HG03139 (cell line): ENCODE measurements around the gene PTPRK.

Experiments
- ATAC-seq: cut with Tn5 transposase; IDR thresholded peaks from one replicate; pipeline ENCODE4 v1.9.1; 2021; ENCODE audit not compliant: unreplicated experiment

The PTPRK gene

DNA sequence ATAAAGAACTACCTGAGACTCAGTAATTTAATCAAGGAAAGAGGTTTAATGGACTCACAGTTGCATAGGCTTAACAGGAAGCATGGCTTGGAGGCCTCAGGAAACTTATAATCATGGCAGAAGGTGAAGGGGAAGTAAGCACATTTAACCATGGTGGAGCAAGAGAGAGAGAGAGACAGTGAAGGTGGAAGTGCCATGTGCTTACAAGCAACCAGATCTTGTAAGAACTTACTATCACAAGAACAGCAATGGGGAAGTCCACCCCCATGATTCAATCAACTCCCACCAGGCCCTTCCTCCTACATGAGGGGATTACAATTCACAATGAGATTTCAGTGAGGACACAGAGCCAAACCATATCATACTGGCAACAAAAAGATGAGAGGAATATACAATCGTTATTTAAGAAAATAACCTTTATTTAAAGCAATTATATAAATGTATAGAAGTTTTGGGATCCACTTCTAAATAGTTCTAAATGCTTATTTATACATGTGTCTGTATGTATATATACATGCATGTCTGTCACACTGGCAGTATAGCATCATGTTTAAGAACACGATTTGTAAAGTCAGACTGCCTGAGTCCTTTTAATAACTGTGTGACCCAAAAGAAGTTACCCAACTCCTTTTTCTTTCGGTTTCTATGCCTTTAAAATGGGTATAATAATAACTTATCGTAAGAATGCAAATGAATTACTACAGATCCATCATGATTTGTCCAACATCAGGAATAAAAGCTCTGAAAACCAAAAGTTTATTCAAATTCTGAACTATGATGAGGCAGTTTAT is 363.9 kb downstream of the PTPRK start:
- no peak for ATAC-seq

DNA sequence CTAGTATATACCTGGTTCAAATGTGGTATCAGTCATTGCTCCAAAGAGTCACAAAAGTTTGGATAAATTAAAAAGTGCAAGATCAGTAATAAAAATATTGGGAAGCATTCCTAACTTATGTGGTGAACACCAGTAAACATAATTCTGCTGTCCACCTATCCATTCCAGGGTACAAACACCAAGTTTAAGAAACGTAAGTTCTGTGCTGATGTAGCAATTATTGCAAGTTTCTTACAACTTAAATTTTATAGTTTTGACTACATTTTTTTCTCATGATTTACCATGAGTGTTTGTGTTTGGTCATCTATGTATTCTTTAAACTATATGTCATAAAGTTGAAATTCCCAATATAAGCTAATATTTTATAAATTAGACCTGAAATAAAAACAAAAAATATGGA is 364.6 kb downstream of the PTPRK start:
- no peak for ATAC-seq

DNA sequence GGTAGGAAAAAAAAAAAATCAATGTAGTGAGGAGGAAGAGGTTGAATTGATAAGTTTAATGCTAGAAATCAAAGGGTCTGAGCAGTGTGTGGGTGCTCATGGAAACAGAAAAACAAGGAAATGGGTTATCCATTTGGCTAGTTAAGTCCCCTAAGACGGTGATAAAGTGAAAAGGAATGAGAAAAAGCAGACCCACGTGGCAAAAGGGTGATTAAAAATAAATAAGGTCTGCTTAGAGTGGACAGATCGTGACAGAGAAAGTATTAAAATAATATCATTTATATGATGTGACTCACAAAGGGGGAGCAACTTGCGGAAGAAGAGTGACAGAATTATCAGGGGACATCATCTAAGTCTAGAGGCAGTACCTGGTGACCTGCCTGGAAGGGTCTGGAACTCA is 367.8 kb downstream of the PTPRK start:
- ATAC-seq: no peak

DNA sequence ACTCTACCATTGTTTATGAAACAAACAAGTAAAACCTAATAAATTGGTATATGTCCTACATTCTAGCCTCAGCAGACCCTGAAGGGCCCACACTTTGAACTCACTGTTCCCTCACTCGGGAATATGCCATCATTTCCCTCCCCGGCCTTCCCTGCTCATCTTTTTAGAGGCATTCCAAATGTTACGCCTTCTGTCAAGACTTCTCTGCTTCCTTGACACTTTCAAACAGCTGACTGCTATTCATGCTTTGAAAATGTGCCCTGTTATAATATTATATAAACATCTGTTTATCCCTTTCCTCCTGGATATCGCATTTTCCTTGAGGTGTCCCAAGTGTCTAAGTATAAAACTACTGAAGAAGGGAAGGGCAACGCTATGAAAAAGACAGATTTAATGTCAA is 370.0 kb downstream of the PTPRK start:
- ATAC-seq: no peak

DNA sequence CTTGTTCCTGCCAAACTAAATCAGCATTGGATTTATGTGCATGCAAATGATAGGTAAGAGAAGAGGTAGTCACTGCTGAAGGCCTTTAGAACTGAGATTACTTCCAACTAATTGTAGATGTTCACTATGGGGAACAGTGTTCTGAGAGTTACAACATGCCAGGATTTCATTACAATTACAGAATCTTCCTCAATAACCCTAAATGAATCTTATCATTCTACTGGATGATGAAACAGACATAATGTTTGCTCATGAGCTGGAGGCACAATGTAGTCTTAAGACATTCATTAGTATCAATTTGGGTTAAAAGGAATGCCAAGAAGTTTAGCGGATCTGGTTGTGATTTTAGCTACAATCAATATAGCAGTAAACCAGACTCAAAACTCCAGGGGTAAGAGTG is 370.6 kb downstream of the PTPRK start:
- ATAC-seq: no peak

DNA sequence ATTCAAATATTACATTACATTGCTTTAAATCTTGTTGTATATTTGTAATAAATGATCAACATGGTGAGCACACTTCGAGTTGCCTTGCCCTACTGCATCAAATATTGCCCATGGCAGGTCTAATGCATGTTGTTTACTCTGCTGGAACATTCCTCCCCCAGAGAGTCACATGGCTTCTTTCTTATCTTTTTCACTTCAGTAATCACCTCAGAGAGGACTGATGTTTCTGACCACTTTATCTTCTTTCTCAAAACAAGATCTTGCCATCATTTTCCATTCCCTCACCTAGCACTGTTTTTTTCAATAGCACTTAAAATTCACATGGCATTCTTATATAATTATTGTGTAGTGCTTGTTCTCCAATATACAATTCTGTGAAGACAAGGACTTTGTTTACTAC is 376.1 kb downstream of the PTPRK start:
- ATAC-seq: no peak

DNA sequence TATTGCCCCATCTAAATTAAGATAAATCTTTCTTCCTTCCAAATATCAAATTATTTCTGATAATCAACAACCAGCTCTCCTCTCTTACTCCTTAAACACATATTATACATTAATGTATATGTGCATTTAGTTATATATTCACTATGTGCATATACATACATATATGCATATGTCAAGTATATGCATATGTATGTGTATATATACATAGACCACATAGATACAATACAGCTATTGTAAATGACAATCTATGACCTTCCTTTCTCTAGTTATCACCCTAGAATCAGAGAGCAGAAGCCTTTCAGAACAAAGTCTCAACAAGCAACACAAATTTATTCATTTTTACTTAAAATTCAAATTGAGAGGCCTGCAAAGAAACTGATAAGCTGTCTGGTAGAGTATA is 378.5 kb downstream of the PTPRK start:
- no peak for ATAC-seq

DNA sequence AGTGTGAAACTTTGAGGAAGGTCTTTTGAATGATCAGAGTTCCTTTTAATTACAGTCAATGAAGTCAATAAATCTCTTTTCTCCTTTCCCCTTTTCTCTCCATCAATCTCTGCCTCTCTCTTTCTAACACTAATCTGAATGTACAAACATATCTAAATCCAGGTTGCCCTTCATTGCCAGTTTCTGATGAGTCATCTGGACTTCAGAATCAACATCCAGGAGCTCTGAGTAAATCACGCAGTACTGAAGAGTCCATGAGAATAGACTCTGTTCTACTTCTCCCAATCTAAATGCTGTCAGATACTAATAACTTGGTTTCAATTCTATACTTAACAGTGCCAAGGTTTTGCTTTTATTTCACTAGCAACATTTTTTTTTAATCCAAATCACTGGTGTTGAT is 380.9 kb downstream of the PTPRK start:
- no peak for ATAC-seq

DNA sequence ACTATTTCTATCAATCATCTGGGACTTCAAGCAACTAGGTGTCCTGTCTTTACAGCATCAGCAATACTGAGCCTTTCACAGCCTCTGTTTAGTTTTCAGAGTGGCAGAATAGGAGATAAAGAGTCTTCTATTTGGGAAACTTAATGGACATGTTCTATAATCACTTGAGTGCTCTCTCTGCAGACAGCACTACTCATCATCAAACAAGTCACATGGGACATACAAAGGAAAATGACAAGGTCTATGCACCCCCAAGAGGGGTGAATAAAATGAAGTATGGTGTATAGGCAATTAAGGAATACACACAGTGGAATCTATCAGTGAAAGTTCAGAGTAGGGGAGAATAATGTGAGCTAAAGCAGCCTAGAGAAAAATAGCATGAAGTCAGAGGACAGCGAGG is 381.7 kb downstream of the PTPRK start:
- ATAC-seq: no peak

DNA sequence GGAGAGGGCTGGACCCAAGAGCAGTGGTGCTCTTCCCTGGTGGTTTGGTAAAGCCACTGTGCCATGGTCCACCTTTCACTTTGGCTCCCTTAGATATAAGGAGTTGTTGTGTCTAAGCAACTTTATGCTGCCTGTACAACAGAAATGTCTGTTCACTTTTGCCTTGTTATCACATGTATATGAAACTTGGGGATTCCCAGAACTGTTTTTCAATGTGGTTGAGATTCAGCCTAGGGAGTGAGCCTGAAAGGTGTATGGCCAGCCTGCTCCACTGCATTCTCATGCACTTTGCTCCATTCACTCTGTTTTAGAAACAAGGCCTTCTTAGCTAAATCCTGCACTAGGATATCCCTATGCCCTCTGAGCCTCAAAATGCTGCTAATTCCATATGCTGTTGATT is 385.1 kb downstream of the PTPRK start:
- ATAC-seq: no peak

DNA sequence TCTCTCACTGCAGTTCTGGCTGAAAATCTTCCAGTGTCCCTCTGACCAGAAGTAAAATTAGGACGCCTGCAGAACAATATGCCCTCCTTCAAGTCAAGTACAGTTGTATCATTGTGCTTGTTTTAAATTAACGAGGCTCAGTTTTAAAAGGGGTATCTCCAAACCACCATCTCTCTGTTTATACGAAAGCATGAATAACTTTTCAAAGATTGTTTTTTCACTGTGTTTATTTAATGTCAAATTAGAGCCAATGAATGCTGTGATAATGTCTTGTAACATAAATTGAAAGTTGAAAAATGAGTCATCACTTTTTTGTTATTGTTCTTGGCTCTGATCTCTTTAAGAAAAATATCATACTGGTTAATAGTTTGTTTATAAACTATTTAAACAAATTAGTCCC is 388.8 kb downstream of the PTPRK start:
- ATAC-seq: no peak

DNA sequence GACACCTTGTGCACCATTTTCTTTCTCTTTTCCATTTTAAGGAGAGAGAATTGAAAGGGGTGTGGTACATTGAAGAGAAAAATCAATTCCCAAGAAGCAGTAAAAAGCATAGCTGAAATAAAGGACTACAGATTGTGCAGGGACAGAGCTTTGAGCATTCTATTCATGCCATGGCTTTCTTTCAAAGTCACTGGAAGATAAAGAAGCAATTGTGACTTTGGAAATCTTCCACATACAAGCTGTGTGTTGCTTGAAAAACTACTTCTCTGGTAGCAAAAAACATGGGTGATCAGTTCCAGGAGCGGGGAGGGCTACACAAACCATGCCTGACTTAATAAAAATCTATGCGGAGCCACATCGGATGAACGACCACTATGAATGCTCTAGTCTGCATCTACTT is 389.4 kb downstream of the PTPRK start:
- ATAC-seq: no peak

DNA sequence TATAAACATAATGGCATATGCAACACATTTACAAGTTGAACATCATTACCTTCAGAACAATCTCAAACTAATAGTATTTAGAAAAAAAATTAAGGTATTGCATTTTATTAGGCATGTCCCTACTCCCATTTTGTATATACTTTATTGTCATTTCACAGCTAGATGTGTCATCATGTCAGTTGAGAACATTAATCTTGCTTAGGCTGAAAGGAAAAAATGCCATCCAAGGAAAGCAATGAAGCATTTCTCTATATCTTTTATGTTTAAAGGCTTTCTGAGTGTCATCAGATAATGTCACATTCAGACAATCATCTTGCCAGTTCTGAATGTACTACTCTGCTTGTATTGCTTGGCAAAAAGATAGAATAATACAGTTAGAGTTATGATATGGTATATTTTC is 390.7 kb downstream of the PTPRK start:
- no peak for ATAC-seq

DNA sequence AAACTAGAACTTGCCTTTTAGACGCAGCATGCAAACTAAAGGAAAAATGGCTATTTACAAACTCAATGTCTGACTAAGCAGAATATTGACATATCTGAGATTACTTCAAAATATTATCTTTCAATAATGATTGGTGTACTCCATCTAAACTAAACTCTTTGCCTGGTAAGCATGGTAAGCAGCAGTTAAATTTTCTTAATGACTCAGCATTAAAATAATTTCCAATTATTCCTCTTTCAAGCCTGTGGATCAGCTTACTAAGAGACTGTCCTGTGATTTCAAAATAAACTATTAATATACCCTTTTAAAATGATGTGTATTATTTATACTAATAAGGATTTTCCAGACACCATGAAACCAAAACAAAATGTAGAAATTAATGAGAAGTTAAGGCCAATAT is 392.7 kb downstream of the PTPRK start:
- no peak for ATAC-seq

DNA sequence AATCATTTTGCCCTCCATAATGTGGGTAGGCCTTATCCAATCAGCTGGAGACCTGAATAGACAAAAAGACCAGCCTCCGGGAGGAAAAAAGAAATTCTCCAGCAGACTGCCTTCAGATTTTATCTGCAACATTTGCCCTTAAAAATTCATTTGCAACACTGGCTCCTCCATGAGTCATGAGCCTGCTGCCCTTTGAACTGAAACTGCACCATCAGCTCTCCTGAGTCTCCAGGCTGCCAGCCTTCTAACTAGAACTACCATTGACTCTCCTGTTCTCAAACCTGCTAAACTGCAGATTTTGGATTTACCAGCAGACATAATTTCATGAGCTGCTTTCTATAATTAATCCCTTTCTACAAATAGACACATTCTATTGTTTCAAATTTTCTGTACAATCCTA is 395.7 kb downstream of the PTPRK start:
- no peak for ATAC-seq

DNA sequence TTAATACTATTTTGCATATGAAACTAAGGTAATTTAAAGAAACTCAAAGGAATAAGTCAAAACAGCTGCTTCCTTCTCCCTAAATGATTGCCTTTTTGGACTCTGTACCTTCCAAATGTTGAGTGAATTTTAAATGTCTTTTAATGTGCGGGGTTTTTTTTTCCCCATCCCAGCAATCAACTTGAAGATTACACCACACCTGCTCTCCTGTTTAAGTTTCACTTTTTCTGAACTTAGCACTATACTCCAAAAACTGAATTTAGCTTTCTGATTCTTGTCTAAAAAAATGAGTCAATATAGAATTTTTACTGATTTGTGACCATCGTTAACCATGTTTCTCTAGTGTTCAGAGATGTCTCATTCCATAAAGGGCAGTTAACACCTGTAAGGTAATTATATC is 398.8 kb downstream of the PTPRK start:
- ATAC-seq: no peak

DNA sequence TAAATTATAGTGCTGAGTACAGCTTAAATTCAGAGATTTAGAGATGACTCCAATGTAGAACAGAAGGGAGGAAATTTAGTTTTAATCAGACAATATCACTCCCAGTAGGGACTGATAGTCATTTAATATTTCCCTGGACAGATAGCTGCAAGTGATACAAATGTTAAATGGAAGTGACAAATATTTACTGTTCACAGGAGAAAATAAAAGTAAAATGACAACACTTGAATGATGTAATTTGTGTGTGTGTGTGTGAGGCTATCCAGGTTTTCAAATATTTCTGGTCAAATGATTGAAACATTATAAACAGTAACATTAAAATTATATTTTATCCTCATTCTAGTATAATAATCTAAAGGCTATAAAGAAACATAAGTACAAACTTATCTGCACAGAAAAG is 399.2 kb downstream of the PTPRK start:
- ATAC-seq: no peak

DNA sequence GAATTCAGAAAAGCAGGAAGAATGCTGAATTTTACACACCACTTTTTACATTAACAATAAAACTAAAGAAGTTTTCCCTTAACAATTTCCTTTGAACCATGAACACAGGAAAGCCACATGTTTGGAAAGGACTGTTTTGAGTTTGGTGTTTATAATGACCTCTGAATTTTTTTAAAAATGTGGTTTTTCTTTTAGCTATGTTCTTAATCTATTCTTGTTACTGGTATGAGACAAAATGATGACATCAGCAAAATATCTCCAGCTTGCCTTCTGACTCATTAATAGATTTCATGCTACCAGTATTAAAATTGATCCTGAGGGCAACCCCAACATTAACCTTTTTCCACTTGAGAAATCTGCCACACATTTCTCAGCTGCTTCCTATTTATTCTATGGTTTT is 402.0 kb downstream of the PTPRK start:
- no peak for ATAC-seq

DNA sequence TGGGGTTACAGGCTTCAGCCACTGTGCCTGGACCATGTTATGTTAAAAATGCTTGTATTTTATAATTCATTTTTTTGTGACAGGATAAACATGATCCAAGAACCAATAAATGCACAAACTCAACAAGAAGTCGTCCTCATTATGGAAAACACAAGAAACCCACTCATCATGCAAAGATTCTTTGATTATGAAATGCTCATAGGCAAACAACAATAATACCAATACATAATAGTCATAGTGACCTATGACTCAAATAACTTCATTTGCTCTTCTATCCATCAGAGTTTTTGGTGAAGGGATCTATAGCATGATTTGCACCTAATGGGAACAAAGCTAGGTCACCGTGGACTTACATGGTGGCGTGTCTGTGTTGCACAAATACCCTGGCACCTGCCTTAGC is 402.5 kb downstream of the PTPRK start:
- no peak for ATAC-seq

DNA sequence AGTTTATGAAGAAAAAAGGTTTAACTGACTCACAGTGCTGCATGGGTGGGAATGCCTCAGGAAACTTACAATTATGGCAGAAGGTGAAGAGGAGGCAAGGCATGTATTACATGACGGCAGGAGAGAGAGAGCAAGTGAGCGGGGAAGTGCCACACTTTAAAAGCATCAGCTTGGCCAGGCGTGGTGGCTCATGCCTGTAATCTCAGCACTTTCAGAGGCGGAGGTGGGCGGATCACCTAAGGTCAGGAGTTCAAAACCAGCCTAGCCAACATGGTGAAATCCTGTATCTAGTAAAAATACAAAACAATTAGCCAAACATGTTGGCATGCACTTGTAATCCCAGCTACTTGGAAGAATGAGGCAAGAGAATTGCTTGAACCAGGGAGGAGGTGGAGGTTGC is 406.2 kb downstream of the PTPRK start:
- no peak for ATAC-seq

DNA sequence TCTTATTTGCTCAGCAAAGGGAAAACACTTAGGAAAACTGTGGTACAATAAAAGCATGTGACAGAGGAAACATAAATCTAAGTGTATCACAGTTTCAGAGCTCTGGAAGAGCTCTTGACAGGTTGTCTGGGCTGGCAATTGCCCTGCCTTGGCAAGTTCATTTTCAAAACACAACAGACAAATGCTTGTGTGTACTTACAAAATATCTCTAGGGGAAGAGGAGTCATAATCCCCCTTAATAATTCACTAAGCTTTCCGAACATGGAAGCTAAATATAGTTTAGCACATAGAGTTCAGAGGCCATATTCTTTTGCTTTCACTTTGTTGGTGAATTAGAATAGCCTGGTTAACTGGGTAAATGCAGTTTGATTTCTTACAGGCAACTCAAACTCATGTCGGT is 407.9 kb downstream of the PTPRK start:
- peak; percentile 70 for ATAC-seq

DNA sequence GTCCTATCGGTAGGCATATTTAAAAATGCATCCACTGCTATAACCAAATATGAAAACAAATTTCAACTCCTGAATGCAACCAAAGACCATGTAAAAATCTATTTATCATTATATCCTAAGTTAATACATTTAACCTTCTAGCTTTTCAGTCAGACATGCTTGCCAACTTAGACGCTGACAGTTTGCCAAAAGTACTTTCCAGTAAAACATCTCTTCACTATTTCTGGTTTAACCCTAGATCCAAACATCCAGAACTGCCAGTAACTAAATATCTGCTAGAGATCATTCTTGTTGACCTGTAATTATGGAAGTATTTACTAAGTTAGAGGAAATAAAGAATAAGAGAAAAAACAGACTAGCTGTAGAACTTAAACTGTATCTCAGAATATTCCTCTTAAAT is 409.3 kb downstream of the PTPRK start:
- ATAC-seq: no peak

DNA sequence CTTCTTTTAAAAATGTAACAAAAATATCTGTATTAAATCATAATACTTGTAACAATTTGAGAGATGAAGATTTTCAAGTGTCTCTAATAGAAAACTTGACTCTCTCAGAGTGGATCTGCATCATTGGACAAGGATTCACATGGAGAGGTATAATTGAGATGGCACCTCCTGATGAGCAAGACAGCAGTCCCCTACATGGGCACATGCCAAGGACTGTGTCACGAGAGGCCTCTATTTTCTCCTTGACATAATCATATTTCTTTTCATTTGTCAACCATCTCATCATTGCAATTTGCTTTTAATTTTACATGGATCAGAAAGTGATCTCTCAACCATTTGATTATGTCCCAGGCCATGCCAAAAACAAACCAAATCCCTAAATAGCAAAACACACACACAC is 412.7 kb downstream of the PTPRK start:
- no peak for ATAC-seq
